Upper lobe of left lung (tissue), 4 donors: ENCODE measurements around the gene PSMB7.

Experiments used
- CTCF ChIP-seq, 6 experiments: fragments of 450-650 bp in 4 of 6; fragments of 200-600 bp in 2 of 6; sonication (generic) in 2 of 6; IDR thresholded peaks; one replicate each; pipeline ENCODE4 v1.5.1; 2016 to 2019; ENCODE audit warnings: antibody characterized with exemption in 6 of 6
- EP300 ChIP-seq, 4 donors: sonication (generic); formaldehyde crosslinking; IDR thresholded peaks; one replicate each; pipeline ENCODE4 v1.5.1; 2017; ENCODE audit warnings: antibody characterized with exemption in 4 of 4, control low read depth in 2 of 4
- POLR2A ChIP-seq, 4 donors: fragments of 450-650 bp; IDR thresholded peaks; one replicate each; pipeline ENCODE4 v1.5.1; 2016 to 2017; ENCODE audit warnings: antibody characterized with exemption in 4 of 4, mild to moderate bottlenecking in 2 of 4

- TF ChIP-seq CTCF (IDR thresholded peaks at IDR 0.05) (no peak), EP300 (IDR thresholded peaks at IDR 0.05) (no peak), POLR2A (IDR thresholded peaks at IDR 0.05) (no peak)
Measured at GRCh38 chr9:124345751-124346281, 69.4 kb downstream of the PSMB7 start.
